Measurements from ENCODE around the gene SND1.

SND1 gene

DNA sequence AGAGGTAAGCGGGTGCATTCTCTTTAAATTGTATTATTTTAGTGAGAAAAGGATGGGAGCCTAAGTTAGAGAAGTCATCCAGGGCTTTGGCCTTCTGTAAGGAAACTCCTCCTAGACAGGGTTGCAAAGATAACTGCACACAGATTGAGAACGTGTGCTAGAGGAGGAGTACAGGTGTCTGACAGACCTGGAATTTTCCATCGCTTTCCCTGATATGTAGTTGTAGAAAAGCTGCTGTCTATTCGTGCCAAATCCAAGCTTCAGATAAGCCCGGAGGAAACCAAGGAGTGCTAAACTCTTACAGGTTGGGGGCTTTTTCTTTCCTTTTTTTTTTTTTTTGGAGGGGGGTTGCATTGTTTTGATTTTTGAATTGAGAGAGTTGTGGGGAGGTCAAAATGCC lies 356.1 kb downstream of the SND1 start:
- DNase-seq, result no peak

DNA sequence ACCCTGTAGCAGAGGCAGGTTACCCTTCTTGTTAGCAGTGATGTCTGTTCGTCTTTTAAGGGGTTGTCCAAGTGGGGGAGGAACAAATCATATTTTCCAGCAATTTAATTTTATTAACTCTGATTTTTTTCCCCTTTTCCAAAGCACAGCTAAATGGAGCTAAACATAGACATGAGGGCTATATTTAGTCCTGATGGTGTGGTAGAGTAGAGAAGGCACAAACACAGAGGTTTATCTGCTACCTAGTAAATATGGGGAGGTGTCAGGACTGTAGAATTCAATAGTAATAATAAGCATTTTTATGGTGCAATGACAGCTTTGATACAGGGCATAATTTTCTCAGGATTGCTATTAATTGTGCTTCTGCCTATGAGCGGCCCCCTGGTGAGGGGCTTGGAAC lies 356.8 kb downstream of the SND1 start:
- DNase-seq, result no peak

GRCh38 chr7:128010391-128011127 lies 358.6 kb downstream of the SND1 start:
- DNase-seq, result no peak

GRCh38 chr7:128011131-128011661 lies 359.2 kb downstream of the SND1 start:
- DNase-seq, result no peak

GRCh38 chr7:128014811-128015210 lies 362.8 kb downstream of the SND1 start:
- no peak for DNase-seq

DNA sequence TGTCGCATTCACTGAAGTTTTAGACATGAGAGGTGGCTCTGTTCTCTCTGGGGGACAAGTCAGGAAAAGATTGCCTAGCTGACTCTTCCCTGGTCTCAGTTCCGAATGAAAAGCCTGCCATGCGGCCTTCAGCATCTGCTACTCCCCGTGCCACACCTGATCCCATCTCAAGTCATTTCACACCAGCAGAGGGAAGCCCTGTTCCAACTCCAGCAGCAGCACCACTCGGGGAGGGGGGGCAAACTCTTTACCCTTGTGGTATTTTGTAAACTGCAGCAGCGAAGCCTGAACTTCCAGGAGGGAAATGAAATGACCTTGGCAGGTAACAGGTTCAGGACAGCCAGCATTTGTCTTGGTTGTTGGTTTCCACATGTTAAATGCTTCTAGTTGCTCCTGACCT lies 365.5 kb downstream of the SND1 start:
- no peak for DNase-seq

DNA sequence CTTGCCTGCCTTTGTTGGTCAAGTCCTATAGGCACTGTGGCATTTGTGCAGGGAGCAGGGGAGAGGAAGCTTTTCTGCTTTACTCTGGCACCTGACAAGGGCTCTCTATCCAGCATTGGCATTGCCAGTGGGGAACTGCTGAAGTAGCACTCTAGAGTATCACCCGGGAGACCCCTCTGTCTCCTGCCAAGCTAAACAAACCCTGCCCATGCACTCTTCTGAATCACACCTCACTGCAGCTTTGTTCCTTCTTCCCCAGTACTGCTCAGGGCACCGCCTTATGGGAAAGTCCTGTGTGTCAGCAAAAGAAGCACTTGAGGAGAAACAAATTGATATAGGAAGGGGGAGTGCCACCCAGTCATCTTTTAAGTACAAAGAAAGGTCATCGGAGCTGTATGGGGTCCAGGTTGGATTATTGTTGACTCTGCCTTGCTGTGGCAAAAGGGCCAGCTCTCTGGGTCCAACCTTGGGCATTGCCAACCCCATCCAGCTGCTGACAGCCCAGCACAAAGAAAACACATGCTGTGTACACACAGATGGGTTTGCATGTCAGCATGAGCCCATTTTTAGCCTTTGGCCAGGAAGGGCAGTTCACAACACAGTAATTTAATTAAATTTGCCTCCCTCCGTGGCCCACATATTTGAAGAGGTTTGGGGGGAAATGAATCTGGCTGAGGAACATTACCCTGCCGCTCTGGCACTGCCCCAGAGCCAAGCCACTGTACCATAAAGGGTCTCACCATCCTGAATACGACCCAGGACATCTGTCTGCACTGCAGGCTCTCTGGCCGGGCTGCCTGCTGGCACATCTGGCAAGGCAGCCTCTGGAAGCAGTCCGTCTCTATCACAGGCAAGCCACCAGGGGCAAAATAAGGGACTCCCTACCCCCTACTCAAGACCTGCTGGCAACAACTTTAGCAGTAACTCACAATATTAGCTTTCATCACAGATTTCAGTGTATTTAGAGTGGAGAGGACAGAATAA lies 366.2 kb downstream of the SND1 start:
- DNase-seq, result no peak

DNA sequence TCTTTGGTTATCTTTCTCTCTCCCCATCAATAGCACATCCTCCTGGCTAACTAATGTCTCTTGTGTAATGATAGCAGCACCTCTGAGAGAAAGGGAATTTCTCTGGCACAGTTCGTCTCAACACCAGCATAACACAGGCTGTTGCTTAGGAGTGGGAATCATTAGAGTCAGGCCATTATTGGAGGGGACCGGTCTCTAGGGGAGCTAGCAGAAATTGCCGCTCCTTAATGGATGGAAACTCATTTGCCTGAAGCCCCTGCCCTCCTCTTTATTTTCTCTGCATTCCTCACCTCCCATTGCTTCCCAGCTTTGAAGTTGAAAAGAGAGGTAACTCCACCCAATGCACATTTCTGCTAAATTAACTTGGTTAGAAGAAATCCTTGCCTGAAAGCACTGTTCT lies 367.3 kb downstream of the SND1 start:
- no peak for DNase-seq

- no peak for DNase-seq
Measured at GRCh38 chr7:128020159-128020558, 368.2 kb downstream of the SND1 start.

GRCh38 chr7:128021366-128021765 lies 369.4 kb downstream of the SND1 start:
- no peak for DNase-seq

- DNase-seq, result no peak
Measured at GRCh38 chr7:128022631-128023532, 370.9 kb downstream of the SND1 start.

- no peak for DNase-seq
Measured at GRCh38 chr7:128024151-128024550, 372.2 kb downstream of the SND1 start.

DNA sequence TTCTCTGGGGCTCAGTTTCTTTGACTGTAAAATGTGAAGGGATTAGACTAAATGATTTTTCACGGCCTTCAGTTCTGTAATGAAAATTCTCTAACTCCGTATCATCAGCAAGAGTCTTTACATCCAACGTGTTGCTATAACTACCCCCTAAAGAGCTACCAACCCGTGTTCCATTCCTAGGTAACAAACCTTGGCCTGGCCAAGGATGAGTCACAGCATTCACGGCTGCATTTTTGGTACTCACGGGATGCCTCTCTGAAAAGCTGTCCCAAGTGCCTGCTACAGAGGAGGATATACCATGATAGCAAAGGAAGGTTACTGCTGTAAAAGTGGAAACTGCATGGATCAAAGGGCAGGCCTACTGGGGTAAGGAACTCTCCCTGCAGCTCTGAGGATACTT lies 373.4 kb downstream of the SND1 start:
- no peak for DNase-seq

DNA sequence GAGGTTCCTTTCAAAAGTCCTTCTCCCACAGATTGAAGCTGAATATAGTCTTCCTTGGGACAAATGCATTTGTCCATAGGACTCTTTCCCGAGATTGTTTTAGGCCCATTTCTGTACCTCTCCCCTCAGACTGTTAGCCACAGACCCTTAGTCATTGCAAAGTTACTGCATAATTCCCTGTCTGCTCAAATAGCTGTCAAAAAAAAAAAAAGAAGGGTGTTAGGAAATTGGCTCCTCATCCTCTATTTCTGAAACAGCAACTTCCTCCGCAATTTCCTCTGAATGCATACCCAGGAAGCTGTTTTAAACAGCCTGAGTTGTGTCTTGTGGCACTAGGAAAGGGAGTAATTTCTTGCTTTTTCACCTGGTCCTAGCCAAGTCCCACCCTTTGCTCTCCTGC lies 373.8 kb downstream of the SND1 start:
- DNase-seq, result no peak

- no peak for DNase-seq
Measured at GRCh38 chr7:128026551-128026950, 374.6 kb downstream of the SND1 start.

DNA sequence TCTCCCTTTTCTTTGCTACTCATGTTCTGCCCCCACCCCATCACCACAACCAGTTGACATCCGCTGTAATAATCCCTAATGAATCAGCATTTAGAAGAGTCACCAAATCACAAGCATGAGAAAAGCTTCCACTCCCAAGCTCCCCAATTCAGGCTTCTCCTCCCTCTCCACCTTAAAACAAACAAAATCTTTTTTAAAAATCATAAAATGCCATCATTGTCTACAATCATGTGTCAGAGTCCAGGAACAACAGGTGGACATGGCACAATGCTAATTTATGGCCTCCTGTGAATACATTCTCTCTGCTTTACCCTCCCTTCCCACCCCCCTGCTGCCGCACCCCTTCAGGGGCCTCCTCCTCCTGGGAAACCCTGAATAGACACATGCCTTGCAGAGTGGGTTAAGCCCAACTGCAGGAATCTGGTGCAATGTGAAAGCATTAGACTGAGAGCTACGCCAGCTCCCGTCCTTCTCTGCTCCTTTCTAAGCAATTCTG lies 375.5 kb downstream of the SND1 start:
- no peak for DNase-seq

GRCh38 chr7:128029405-128029995 lies 377.5 kb downstream of the SND1 start:
- no peak for DNase-seq

DNA sequence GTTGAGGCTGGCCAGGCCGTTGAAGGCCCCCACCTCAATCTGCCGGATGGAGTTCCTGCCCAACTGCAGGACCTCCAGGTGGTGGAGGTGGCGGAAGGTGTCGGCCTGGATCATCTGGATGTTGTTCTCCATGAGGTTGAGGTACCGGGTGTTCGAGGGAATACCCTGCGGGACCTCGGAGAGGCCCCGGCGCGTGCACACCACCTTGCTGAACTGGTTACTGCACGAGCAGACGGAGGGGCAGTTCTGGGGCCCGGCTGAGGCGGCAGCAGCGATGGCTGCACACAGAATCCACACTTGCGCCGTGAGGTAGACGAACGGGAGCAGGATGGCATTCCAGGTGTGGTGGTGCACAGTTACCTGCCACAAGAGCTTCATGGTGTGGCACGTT lies 378.3 kb downstream of the SND1 start:
- DNase-seq, result no peak

DNA sequence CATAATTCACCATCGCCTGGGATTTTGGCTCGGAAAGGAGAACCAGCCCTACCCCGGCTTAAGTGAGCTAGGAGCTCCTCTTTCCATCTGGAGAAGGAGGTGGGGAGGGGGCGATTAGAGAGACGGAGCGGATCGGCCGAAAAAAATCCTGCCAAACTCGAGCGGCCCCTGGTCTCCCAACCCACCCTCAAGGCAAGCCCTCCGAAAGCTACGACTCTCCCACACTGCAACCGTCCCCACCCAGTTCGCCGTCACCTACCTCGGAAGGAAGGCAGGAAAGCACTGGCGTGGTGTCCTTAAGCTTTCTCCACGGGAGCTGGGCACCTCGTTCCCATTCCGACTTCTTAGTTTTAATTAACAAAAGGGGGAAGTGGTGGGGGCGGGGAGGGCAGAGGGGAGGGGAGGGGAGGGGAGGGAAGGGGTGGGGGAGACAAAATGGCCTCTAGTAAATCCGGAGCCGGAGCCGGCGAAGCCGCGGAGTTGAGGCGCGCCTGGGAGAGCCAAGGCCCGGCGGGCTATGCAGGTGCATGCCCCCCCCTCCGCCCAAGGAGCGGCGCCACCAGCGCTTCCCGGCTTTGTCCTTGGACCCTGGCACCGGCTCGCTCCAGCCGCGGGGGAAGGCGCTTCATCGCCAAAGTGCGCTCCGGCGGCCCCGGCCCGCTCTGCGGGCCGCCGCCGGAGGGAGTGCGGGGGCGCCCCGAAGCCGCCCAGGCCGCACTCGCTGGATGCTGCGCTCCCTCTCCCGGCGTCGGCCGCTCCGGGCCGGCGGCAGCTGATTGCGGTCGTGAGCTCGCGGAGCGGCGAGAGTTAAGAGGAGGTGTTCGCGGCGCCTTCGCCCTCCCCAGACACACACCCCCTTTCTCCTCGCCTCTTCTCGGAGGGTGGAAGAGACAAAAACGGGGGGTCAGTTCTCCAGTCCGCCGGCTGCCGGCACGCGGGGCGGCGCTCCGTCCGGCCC lies 378.9 kb downstream of the SND1 start, which contains the start of gene LRRC4:
TSS of gene LRRC4 (minus strand) at position 784 of the 958 bp plus-strand sequence. CDS start 797 bp downstream, outside the sequence.
- DNase-seq, result no peak

GRCh38 chr7:128031901-128032604 lies 380.1 kb downstream of the SND1 start:
- DNase-seq, result no peak

Data from GOT3 (cell line).